Stimulated activated CD4-positive, alpha-beta T cell treated with anti-CD3 and anti-CD28 coated beads, Interleukin-1b, Interleukin-23, amount 100 ng/mL, for 1 hour (primary cell): ENCODE results near the gene SAXO1.
A peak's percentile ranks its signal among the peaks of the same experiment; 100 is the strongest.
"Not testable (repeated sequence)": the region's sequence is repeated elsewhere in the genome, so short reads cannot be mapped to it uniquely, and the experiment has no call there.

ENCODE experiments used
- DNase-seq, 2 donors: peaks; one replicate each; pipeline ENCODE4 v3.0.0-alpha.2; 2020; ENCODE audit warnings: low read depth in 2 of 2

The SAXO1 gene

GRCh38 chr9:19033015-19033414 is at the start of gene SAXO1:
Gene SAXO1 (minus strand): TSS chr9:19033209. CDS start chr9:19032908, 301 bp downstream.
- no peak for DNase-seq

- no peak for DNase-seq
Observed at GRCh38 chr9:19074836-19075235, 41.8 kb upstream of the SAXO1 start.

- no peak for DNase-seq
Observed at GRCh38 chr9:19074229-19074628, 41.2 kb upstream of the SAXO1 start.

GRCh38 chr9:19057033-19057432 is 24.0 kb upstream of the SAXO1 start:
- no peak for DNase-seq

- no peak for DNase-seq
Observed at GRCh38 chr9:19050637-19051591, 17.9 kb upstream of the SAXO1 start.

- no peak for DNase-seq
Observed at GRCh38 chr9:19049917-19050636, 17.1 kb upstream of the SAXO1 start.

GRCh38 chr9:19048966-19049916 is 16.2 kb upstream of the SAXO1 start, which contains the start of gene RRAGA:
Gene RRAGA (plus strand): TSS chr9:19049427. CDS start chr9:19049660, 233 bp downstream.
- peak; percentile 83 to 87 for DNase-seq

- no peak for DNase-seq
Observed at GRCh38 chr9:19036611-19037010, 3.6 kb upstream of the SAXO1 start.

GRCh38 chr9:19032406-19032805 is 603 bp downstream of the SAXO1 start:
- no peak for DNase-seq

- no peak for DNase-seq
Observed at GRCh38 chr9:19030899-19031298, 2.1 kb downstream of the SAXO1 start.

- no peak for DNase-seq
Observed at GRCh38 chr9:19028835-19029451, 4.1 kb downstream of the SAXO1 start.

GRCh38 chr9:19027825-19028224 is 5.2 kb downstream of the SAXO1 start:
- no peak for DNase-seq

GRCh38 chr9:19026375-19026774 is 6.6 kb downstream of the SAXO1 start:
- DNase-seq, result no peak

- DNase-seq, result no peak
Observed at GRCh38 chr9:19023078-19023477, 9.9 kb downstream of the SAXO1 start.

GRCh38 chr9:19022206-19022605 is 10.8 kb downstream of the SAXO1 start:
- no peak for DNase-seq

GRCh38 chr9:19021649-19022048 is 11.4 kb downstream of the SAXO1 start:
- not testable (repeated sequence) for DNase-seq

- DNase-seq, result no peak
Observed at GRCh38 chr9:19020886-19021455, 12.0 kb downstream of the SAXO1 start.

- DNase-seq, result no peak
Observed at GRCh38 chr9:19018201-19018600, 14.8 kb downstream of the SAXO1 start.

GRCh38 chr9:19009391-19009965 is 23.5 kb downstream of the SAXO1 start:
- DNase-seq, result no peak

GRCh38 chr9:19000133-19000532 is 32.9 kb downstream of the SAXO1 start:
- DNase-seq, result no peak
